NB4 (cell line): ENCODE data around the gene HTR4.
A peak's percentile ranks its signal among the peaks of the same experiment; 100 is the strongest.
"Not testable (repeated sequence)": the region's sequence is repeated elsewhere in the genome, so short reads cannot be mapped to it uniquely, and the experiment has no call there.

Source experiments
- DNase-seq: peaks from one replicate; pipeline ENCODE4 v3.0.0; 2010; ENCODE audit warnings: low read depth
- H3K4me3 ChIP-seq: one replicate; pipeline ENCODE4 v1.5.1; 2011; ENCODE audit warnings: mild to moderate bottlenecking, low read depth, low read length, moderate library complexity
- MYC ChIP-seq: IDR thresholded peaks from 2 replicates; pipeline ENCODE4 v1.6.1; 2011; ENCODE audit warnings: low read depth, low read length
- POLR2A ChIP-seq: IDR thresholded peaks from 2 replicates; pipeline ENCODE4 v1.6.1; 2011; ENCODE audit warnings: mild to moderate bottlenecking; ENCODE audit not compliant: insufficient read length; ENCODE audit errors: extremely low read depth
- TF ChIP-seq, protein P1 (sequence below): IDR thresholded peaks from 2 replicates; pipeline ENCODE4 v1.6.1; 2011; ENCODE audit warnings: low read depth, low read length
- TF ChIP-seq, protein P2 (sequence below): IDR thresholded peaks from one replicate; pipeline ENCODE4 v1.5.1; 2012; ENCODE audit warnings: low read depth, low read length

HTR4 gene

DNA sequence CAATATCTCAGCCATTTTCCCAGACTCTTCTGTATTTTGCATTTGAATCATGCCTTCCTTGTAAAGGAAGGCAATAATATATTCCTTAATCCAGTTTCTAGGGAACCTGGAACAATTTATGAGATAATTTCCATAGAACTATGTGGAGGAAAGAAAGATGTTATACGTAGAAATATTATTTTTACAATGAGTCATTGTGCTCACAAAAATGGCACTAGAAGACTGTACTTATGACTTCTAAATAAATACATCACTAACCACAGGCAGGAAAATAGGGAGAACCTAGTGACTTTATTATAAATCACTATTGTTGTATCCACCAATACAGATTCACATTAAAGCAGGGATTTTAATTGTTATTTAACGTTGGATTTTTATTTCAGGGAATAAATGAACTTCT, 182.9 kb downstream of the HTR4 start:
- no peak overlapping the region for H3K4me3 ChIP-seq
- TF ChIP-seq, protein P1, sequence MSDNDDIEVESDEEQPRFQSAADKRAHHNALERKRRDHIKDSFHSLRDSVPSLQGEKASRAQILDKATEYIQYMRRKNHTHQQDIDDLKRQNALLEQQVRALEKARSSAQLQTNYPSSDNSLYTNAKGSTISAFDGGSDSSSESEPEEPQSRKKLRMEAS = no peak
- TF ChIP-seq MYC = no peak
- no peak for TF ChIP-seq POLR2A
- TF ChIP-seq, protein P2, sequence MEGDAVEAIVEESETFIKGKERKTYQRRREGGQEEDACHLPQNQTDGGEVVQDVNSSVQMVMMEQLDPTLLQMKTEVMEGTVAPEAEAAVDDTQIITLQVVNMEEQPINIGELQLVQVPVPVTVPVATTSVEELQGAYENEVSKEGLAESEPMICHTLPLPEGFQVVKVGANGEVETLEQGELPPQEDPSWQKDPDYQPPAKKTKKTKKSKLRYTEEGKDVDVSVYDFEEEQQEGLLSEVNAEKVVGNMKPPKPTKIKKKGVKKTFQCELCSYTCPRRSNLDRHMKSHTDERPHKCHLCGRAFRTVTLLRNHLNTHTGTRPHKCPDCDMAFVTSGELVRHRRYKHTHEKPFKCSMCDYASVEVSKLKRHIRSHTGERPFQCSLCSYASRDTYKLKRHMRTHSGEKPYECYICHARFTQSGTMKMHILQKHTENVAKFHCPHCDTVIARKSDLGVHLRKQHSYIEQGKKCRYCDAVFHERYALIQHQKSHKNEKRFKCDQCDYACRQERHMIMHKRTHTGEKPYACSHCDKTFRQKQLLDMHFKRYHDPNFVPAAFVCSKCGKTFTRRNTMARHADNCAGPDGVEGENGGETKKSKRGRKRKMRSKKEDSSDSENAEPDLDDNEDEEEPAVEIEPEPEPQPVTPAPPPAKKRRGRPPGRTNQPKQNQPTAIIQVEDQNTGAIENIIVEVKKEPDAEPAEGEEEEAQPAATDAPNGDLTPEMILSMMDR = no peak
- no peak for DNase-seq

DNA sequence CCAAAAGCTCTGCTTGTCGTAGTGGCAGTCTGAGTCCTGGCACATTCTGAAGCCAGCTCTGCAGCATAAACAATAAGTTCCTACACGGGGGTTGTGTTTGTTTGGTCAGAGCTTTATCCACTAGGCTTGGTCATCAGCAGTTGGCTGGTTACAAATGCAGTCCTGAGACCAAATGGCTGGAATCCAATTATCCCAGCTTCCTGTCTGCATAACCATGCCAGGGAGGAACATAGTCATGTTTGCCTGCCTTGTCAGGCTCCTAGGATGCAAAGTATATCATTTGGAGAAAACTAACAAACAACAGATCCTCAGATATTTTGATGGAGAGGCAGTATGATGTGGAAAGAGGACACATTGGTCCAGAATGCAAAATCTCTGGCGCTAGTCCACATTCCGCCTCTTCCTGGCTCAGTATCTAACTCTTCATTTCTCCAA, 184.8 kb downstream of the HTR4 start:
- TF ChIP-seq, protein P2 = no peak
- TF ChIP-seq, protein P1 = no peak
- TF ChIP-seq POLR2A = no peak
- TF ChIP-seq MYC = no peak
- H3K4me3 ChIP-seq = no peak overlapping the region
- no peak for DNase-seq

DNA sequence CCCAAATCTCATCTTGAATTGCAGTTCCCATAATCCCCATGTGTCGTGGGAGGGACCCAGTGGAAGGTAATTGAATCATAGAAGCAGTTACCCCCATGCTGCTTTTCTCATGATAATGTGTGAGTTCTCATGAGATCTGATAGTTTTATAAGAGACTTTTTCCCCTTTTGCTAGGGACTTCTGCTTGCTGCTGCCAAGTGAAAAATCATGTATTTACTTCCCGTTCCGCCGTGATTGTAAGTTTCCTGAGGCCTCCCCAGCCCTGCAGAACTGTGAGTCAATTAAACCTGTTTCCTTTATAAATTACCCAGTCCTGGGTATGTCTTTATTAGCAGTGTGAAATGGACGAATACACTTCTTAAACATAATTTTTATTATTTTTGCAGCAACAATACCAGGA, 185.6 kb downstream of the HTR4 start:
- not testable (repeated sequence) for DNase-seq, H3K4me3 ChIP-seq

DNA sequence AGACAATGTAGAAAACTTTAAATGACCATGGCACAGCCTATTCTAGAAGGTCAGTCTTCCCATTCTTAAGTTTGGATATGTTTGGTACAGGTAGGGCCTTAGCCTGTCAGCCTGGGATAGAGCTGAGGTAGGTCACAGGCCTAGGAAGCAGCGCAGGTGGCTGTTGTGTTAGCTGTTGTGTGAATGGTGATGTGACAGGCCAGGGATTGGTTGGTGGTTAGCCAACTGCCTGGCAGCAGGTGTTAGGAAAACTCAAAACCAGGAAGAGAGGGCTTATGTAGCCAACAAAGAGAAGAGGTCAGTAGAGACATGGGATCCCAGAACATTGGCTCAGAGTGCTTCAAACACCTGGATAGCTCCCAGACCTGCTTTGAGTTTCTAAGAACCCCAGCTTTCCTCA, 186.4 kb downstream of the HTR4 start:
- no peak overlapping the region for H3K4me3 ChIP-seq
- DNase-seq = no peak
- TF ChIP-seq, protein P1 = no peak
- no peak for TF ChIP-seq MYC
- TF ChIP-seq, protein P2 = no peak

DNA sequence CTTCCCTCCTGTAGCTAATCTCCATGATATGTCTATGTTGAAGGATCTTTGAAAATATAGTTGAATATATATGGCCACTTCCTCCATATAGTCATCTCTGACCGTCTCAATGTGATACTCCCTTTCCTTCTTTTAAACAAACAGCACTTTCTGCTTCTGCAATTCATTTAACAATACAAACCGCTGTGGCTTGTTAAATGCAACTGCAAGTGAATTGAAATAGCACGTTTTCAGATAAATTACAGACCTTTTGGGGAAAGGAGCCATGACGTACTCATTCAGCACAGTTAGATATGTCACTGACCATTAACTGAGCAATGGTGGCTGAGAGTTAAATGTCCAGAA, 188.1 kb downstream of the HTR4 start:
- peak; percentile 79 for DNase-seq
- no peak for TF ChIP-seq POLR2A
- TF ChIP-seq, protein P2 = no peak
- no peak; the same call in 1 of the 2 replicates for TF ChIP-seq MYC
- TF ChIP-seq, protein P1 = no peak
- peak overlapping the region; percentile 48 for H3K4me3 ChIP-seq

DNA sequence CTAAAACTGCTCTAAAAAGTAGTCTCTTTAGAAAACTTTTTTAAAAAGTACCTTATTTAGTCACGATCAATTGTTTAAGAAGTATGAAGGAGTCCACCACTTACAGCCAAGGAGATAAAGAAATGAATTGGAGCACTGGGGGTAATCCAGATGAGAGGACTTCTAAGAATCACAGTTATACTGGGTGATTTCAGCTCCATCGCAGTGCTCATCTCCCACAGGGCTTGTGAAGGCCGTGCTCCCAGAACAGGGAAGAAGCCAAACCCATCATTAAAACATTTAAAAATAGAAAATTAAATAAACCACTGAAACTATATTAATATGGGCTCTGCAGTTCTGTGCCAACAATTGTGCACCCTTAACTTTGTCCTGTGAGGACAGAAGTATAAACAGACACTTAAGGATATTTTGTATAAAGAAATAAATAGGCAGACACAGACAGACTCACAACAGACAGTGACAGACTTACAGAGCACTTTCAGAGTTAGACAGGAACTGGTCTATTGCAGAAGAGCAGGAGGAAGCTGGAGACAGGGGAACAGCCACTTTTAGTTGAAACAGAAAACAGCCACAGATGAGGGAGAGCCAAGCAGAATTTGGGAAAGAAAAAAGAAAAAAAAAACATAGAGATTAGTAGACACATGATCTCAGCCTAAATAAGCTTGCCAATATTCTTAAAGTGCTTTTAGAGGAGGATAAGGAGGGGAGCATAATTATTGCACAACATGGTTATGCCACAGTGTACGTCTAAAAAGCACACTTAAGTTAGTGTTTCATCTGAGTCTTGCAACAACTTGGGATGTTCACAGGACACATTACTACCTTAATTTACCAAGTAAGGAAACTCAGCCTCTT, 188.7 kb downstream of the HTR4 start:
- H3K4me3 ChIP-seq = peak overlapping the region; percentile 48
- peak; percentile 78 for DNase-seq
- TF ChIP-seq, protein P2 = no peak
- TF ChIP-seq POLR2A (no peak), MYC (no peak)
- TF ChIP-seq, protein P1 = no peak
